Measurements from ENCODE around the gene PCDHB15. TPM values are rescaled to one million over a fixed set of nuclear protein-coding genes. Genes with fewer than 3 reads are reported as not detected.
A peak's percentile ranks its signal among the peaks of the same experiment; 100 is the strongest.
"Not testable (repeated sequence)": the region's sequence is repeated elsewhere in the genome, so short reads cannot be mapped to it uniquely, and the experiment has no call there.

Gene PCDHB15
- total RNA-seq (2022) (0.91 and 1.2 TPM in 2 replicates), Bru-seq, nascent RNA (percentile 47 among the genes with signal in this experiment), BruChase-seq, experiment 1, labeled RNA remaining after a 6-hour chase (percentile 71 among the genes with signal in this experiment), BruChase-seq, experiment 2, labeled RNA remaining after a 2-hour chase (percentile 64 among the genes with signal in this experiment)
- long read RNA-seq, full-length matches to known transcripts, result 2 of 2 reads
- long read RNA-seq, partial matches to known transcripts, result 0 of 2 reads
- long read RNA-seq, other reads (novel, unspliced or antisense), result 0 of 2 reads

DNA sequence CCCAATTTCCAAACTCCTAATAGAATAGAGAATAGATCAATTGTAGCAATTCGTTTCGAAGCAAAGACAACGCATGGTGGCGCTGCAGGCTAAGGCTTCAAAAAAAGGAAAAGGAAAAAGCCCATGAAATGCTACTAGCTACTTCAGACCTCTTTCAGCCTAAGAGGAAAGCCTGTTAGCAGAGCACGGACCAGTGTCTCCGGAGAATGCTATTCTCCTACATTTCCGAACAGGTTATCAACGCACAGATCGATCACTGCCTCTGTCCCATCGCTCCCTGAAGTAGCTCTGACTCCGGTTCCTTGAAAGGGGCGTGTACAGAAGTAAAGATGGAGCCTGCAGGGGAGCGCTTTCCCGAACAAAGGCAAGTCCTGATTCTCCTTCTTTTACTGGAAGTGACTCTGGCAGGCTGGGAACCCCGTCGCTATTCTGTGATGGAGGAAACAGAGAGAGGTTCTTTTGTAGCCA is at the start of gene PCDHB15:
Gene PCDHB15, plus strand, starts transcription at position 146 of the 468 bp plus-strand sequence. Its CDS starts 184 bp downstream, at position 330.
- H3K36me3 Mint-ChIP-seq (ENCODE audit: insufficient read depth, unreplicated experiment), result peaks cover 27% of the 10 kb centered on the region
- TF ChIP-seq, protein P1, sequence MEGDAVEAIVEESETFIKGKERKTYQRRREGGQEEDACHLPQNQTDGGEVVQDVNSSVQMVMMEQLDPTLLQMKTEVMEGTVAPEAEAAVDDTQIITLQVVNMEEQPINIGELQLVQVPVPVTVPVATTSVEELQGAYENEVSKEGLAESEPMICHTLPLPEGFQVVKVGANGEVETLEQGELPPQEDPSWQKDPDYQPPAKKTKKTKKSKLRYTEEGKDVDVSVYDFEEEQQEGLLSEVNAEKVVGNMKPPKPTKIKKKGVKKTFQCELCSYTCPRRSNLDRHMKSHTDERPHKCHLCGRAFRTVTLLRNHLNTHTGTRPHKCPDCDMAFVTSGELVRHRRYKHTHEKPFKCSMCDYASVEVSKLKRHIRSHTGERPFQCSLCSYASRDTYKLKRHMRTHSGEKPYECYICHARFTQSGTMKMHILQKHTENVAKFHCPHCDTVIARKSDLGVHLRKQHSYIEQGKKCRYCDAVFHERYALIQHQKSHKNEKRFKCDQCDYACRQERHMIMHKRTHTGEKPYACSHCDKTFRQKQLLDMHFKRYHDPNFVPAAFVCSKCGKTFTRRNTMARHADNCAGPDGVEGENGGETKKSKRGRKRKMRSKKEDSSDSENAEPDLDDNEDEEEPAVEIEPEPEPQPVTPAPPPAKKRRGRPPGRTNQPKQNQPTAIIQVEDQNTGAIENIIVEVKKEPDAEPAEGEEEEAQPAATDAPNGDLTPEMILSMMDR (IDR thresholded peaks at IDR 0.05; ENCODE audit: unreplicated experiment), result peak; percentile 14

DNA sequence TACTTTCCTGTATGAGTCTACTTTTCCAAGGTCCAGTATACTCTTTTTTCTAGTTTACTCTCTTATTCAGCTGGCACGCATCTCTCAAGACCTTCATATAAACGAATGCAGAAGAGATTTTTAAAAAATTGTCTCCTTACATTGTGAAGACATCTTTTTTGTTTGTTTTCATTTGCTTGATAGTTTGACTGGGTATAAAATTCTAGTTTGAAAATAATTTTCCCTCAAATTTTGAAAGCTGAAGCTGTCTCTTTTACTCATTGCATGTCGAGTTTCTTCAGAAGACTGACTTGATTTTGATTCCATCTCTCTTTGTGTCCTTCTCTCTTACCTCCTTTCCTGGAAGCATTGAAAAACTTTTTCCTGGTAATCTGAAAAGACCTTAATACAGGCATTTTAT is 48.8 kb upstream of the PCDHB15 start:
- POLR2A ChIA-PET, result interaction anchor here (0.7 to 1.0 kb wide), 2 partner anchors 139 to 362 kb away, joined by 3 to 4 read pairs; no protein-coding TSS in a partner anchor
- TF ChIP-seq, protein P1 (IDR thresholded peaks at IDR 0.05; ENCODE audit: unreplicated experiment), result no peak
- no peak for DNase-seq (ENCODE audit: unreplicated experiment)
- peaks cover 61% of the 10 kb centered on the region for H3K9me3 Mint-ChIP-seq (ENCODE audit: unreplicated experiment)
- BruUV-seq (replicated peaks), result no TSS peak
- CTCF ChIA-PET, result interaction anchor here (0.7 to 1.8 kb wide), 9 partner anchors 9 to 726 kb away, joined by 3 to 8 read pairs (median 4); partner anchors contain the start of genes PCDHB14, PCDHB9 and PCDHGA7
- H3K4me3 Mint-ChIP-seq (ENCODE audit: unreplicated experiment), result no peak overlapping the region
- peaks cover 6% of the 10 kb centered on the region for H3K4me1 Mint-ChIP-seq (ENCODE audit: insufficient read depth, unreplicated experiment)
- intact Hi-C loops (cut with micrococcal nuclease), result no loop called here
- H3K36me3 Mint-ChIP-seq (ENCODE audit: insufficient read depth, unreplicated experiment), result peaks cover 12% of the 10 kb centered on the region
- H3K27me3 Mint-ChIP-seq (ENCODE audit: insufficient read depth, unreplicated experiment), result no peaks in the 10 kb centered on the region
- H3K27ac Mint-ChIP-seq (ENCODE audit: low read depth, unreplicated experiment), result no peak overlapping the region

More for the DNA sequence above, at the start of gene PCDHB15:
- TSS peak; percentile 42 for BruUV-seq (replicated peaks)
- ChIA-PET POLR2A (interaction anchor here (0.9 kb wide), 1 partner anchor 75 kb away, joined by 3 read pairs; no protein-coding TSS in a partner anchor), CTCF (interaction anchor here (0.7 to 1.5 kb wide), 4 partner anchors 22 to 278 kb away, joined by 3 to 6 read pairs (median 3); partner anchors contain the start of genes PCDHB14 and TAF7)
- Mint-ChIP-seq H3K4me1 (ENCODE audit: insufficient read depth, unreplicated experiment) (no peaks in the 10 kb centered on the region), H3K27me3 (ENCODE audit: insufficient read depth, unreplicated experiment) (no peaks in the 10 kb centered on the region), H3K4me3 (ENCODE audit: unreplicated experiment) (no peak within 1 kb of the TSS), H3K27ac (ENCODE audit: low read depth, unreplicated experiment) (no peak within 1 kb of the TSS), H3K9me3 (ENCODE audit: unreplicated experiment) (peaks cover 57% of the 10 kb centered on the region)
- intact Hi-C loops (cut with micrococcal nuclease), result no loop called here
- DNase-seq (ENCODE audit: unreplicated experiment), result peak; percentile 14

DNA sequence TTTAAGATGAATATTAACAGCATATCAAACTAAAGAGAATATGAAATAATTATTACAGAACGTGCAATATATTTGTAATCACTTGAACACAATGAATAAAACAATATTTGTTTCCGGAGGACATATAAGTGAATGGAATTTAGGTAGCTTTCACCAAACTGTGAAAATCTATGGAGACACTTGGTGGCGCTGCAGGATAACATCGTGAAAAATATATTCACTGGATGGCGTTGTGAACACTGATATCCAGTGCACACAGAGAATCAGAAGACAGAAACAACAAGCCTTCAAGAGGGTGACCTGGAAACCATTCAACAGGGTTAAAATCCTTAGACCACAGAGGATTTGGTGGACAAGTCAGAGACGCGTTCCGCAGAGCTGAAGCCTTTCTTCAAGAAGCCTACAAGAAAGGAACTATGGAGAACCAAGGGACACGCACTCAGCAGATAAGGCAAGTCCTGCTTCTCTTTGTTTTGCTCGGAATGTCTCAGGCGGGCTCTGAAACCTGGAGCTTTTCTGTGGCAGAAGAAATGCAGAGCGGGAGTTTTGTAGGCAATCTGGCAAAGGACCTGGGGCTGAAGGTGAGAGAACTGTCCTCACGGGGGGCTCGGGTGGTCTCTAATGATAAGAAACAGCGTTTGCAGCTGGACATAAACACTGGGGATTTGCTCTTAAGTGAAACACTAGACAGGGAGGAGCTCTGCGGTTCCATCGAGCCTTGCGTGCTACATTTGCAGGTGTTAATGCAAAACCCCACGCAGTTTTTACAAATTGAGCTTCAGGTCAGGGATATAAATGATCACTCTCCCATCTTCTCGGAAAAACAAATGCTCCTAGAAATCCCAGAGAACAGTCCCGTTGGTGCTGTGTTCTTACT is 45.6 kb upstream of the PCDHB15 start, which contains the start of gene PCDHB11:
Gene PCDHB11, plus strand, starts transcription at position 269 of the 877 bp plus-strand sequence. Its CDS starts 148 bp downstream, at position 417.
- TF ChIP-seq, protein P1 (IDR thresholded peaks at IDR 0.05; ENCODE audit: unreplicated experiment), result peak; percentile 40
- peaks cover 3% of the 10 kb centered on the region for H3K36me3 Mint-ChIP-seq (ENCODE audit: insufficient read depth, unreplicated experiment)

DNA sequence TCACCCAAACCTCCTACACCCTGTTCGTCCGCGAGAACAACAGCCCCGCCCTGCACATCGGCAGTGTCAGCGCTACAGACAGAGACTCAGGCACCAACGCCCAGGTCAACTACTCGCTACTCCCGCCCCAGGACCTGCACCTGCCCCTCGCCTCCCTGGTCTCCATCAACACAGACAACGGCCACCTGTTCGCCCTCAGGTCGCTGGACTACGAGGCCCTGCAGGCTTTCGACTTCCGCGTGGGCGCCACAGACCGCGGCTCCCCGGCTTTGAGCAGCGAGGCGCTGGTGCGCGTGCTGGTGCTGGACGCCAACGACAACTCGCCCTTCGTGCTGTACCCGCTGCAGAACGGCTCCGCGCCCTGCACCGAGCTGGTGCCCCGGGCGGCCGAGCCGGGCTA is 44.1 kb upstream of the PCDHB15 start:
- DNase-seq (ENCODE audit: unreplicated experiment); POLR2A ChIA-PET; H3K27ac Mint-ChIP-seq (ENCODE audit: low read depth, unreplicated experiment); H3K27me3 Mint-ChIP-seq (ENCODE audit: insufficient read depth, unreplicated experiment); H3K36me3 Mint-ChIP-seq (ENCODE audit: insufficient read depth, unreplicated experiment); H3K4me3 Mint-ChIP-seq (ENCODE audit: unreplicated experiment); H3K4me1 Mint-ChIP-seq (ENCODE audit: insufficient read depth, unreplicated experiment); BruUV-seq (replicated peaks); intact Hi-C loops (cut with micrococcal nuclease): not testable (repeated sequence)
- CTCF ChIA-PET, result interaction anchor here (1.4 kb wide), 1 partner anchor 363 kb away, joined by 6 read pairs; no protein-coding TSS in a partner anchor
- H3K9me3 Mint-ChIP-seq (ENCODE audit: unreplicated experiment), result peaks cover 53% of the 10 kb centered on the region

More for the DNA sequence above, 45.6 kb upstream of the PCDHB15 start, which contains the start of gene PCDHB11:
- intact Hi-C loops (cut with micrococcal nuclease), result no loop called here
- TSS peak; percentile 36 for BruUV-seq (replicated peaks)
- Mint-ChIP-seq H3K27me3 (ENCODE audit: insufficient read depth, unreplicated experiment) (no peaks in the 10 kb centered on the region), H3K9me3 (ENCODE audit: unreplicated experiment) (peaks cover 56% of the 10 kb centered on the region), H3K27ac (ENCODE audit: low read depth, unreplicated experiment) (no peak within 1 kb of the TSS), H3K4me1 (ENCODE audit: insufficient read depth, unreplicated experiment) (no peaks in the 10 kb centered on the region), H3K4me3 (ENCODE audit: unreplicated experiment) (peak within 1 kb of the TSS; percentile 61)
- POLR2A ChIA-PET, result interaction anchor here (0.5 to 2.4 kb wide), 8 partner anchors 90 to 367 kb away, joined by 3 to 26 read pairs (median 6); partner anchors contain the start of gene TAF7
- peak; percentile 32 for DNase-seq (ENCODE audit: unreplicated experiment)
- CTCF ChIA-PET, result interaction anchor here (0.6 to 3.6 kb wide), 30 partner anchors 9 to 470 kb away, joined by 3 to 36 read pairs (median 4); partner anchors contain the start of genes PCDHA4, PCDHB12, PCDHB14 and PCDHB16

DNA sequence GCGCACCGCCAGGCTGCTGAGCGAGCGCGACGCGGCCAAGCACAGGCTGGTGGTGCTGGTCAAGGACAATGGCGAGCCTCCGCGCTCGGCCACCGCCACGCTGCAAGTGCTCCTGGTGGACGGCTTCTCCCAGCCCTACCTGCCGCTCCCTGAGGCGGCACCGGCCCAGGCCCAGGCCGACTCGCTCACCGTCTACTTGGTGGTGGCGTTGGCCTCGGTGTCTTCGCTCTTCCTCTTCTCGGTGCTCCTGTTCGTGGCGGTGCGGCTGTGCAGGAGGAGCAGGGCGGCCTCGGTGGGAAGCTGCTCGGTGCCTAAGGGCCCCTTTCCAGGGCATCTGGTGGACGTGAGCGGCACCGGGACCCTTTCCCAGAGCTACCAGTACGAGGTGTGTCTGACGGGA is 43.5 kb upstream of the PCDHB15 start:
- DNase-seq (ENCODE audit: unreplicated experiment); POLR2A ChIA-PET; intact Hi-C loops (cut with micrococcal nuclease); H3K27ac Mint-ChIP-seq (ENCODE audit: low read depth, unreplicated experiment); H3K27me3 Mint-ChIP-seq (ENCODE audit: insufficient read depth, unreplicated experiment); BruUV-seq (replicated peaks); H3K4me3 Mint-ChIP-seq (ENCODE audit: unreplicated experiment); H3K36me3 Mint-ChIP-seq (ENCODE audit: insufficient read depth, unreplicated experiment); H3K4me1 Mint-ChIP-seq (ENCODE audit: insufficient read depth, unreplicated experiment): not testable (repeated sequence)
- CTCF ChIA-PET, result interaction anchor here (0.7 to 1.5 kb wide), 4 partner anchors 10 to 362 kb away, joined by 3 to 7 read pairs (median 4); partner anchors contain the start of genes PCDHB10, PCDHB7 and TAF7
- peaks cover 48% of the 10 kb centered on the region for H3K9me3 Mint-ChIP-seq (ENCODE audit: unreplicated experiment)
